K562 (cell line): Measurements from ENCODE around the gene HS3ST3B1. TPM values are rescaled to one million over a fixed set of nuclear protein-coding genes. Genes with fewer than 3 reads are reported as not detected.
A peak's percentile ranks its signal among the peaks of the same experiment; 100 is the strongest.

ENCODE experiments used
- SREBF2 ChIP-seq: sonication (generic); formaldehyde crosslinking; IDR thresholded peaks from 2 replicates; pipeline ENCODE4 v1.4.0; 2020; ENCODE audit warnings: mild to moderate bottlenecking, missing genetic modification reagents
- ZNF408 ChIP-seq: fragments of 250-450 bp; sonication (Bioruptor Pico); IDR thresholded peaks from 2 replicates; pipeline ENCODE4 v1.4.0; 2020; ENCODE audit warnings: low read depth, mild to moderate bottlenecking, moderate library complexity
- polyA plus RNA-seq, 8 experiments: library from polyadenylated mRNA; depleted of rRNA in 4 of 8; stranded (reverse) in 5 of 8; unstranded in 3 of 8; fragments of >200 nt; fragmentation: Nextera tagmentation in 2 of 8; fragmentation: Illumina TruSeq in 1 of 8; extraction: Ambion mirVana in 2 of 8; extraction: Trizol in 1 of 8; gene quantifications; 2 replicates each; pipeline versions ENCODE4 v1.2.1 to v1.2.3, GENCODE V29; 2011 to 2014; ENCODE audit warnings: inconsistent platforms in 1 of 8, missing spikeins in 1 of 8
- total RNA-seq, 7 experiments: library from RNA; depleted of rRNA in 6 of 7; stranded (reverse); fragments of >200 nt in 6 of 7; fragmentation: Illumina TruSeq in 2 of 7; extraction: Trizol in 2 of 7; gene quantifications; 2 replicates each; pipeline versions ENCODE4 v1.2.1 to v1.2.3, GENCODE V29; 2011 to 2021; ENCODE audit warnings: low replicate concordance in 1 of 7
- TF ChIP-seq, protein P1 (sequence below), 2 experiments: fragments of 150-350 bp in 1 of 2; IDR thresholded peaks; 2 replicates each; pipeline ENCODE4 v1.6.1; 2012 to 2016; ENCODE audit warnings: low read depth in 2 of 2, low read length in 2 of 2, mild to moderate bottlenecking in 1 of 2, moderate library complexity in 1 of 2
- TF ChIP-seq, protein P2 (sequence below), 2 experiments: fragments of 450-650 bp; IDR thresholded peaks; 2 replicates each; pipeline ENCODE4 v1.6.1; 2016
- TF ChIP-seq, protein P3 (sequence below): fragments of 450-650 bp; IDR thresholded peaks from 2 replicates; pipeline ENCODE4 v1.6.1; 2014; ENCODE audit warnings: low read depth, mild to moderate bottlenecking, moderate library complexity, borderline replicate concordance

HS3ST3B1 gene
- total and polyA plus RNA-seq, 9 of the 15 experiments (the other 6 are each of a cell fraction or from before 2014, with no cell fraction given) = 1.9 to 12.9 (median 3.7) TPM

DNA sequence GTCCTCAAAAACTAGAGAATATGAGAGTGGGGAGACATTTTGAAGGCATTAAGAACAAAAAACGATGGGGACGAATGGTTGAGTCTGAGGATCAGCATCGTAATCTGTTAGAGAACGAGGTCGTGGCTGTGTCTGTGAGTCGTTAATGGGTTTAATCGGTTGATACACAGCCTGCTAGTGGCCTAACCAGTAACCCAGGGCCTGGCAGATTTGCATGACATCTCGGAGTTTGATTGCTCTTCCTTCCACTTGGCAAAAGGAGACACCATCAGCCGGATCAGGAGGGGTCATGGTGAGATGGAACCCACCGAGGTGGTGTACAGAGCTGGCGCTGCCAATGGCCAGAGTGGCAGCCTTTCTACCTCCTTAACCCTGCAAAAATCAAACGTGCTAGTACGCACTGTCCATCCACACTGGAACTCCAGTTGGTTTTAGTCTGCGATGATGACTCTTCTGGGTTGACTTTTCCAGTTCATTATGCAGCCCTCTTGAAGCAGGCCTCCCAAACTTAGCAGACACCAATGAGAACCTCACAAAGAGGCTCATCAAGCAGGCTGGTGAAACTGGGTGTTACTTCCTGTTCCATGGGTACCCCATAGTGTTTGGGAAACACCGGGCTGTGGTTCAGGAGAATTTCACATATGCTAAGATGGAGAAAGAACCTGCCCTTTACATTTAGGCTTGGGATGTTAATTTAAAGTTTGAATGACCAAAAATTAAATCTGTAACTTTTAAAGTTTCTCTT is 4.1 kb downstream of the HS3ST3B1 start (continued):
- TF ChIP-seq, protein P1, sequence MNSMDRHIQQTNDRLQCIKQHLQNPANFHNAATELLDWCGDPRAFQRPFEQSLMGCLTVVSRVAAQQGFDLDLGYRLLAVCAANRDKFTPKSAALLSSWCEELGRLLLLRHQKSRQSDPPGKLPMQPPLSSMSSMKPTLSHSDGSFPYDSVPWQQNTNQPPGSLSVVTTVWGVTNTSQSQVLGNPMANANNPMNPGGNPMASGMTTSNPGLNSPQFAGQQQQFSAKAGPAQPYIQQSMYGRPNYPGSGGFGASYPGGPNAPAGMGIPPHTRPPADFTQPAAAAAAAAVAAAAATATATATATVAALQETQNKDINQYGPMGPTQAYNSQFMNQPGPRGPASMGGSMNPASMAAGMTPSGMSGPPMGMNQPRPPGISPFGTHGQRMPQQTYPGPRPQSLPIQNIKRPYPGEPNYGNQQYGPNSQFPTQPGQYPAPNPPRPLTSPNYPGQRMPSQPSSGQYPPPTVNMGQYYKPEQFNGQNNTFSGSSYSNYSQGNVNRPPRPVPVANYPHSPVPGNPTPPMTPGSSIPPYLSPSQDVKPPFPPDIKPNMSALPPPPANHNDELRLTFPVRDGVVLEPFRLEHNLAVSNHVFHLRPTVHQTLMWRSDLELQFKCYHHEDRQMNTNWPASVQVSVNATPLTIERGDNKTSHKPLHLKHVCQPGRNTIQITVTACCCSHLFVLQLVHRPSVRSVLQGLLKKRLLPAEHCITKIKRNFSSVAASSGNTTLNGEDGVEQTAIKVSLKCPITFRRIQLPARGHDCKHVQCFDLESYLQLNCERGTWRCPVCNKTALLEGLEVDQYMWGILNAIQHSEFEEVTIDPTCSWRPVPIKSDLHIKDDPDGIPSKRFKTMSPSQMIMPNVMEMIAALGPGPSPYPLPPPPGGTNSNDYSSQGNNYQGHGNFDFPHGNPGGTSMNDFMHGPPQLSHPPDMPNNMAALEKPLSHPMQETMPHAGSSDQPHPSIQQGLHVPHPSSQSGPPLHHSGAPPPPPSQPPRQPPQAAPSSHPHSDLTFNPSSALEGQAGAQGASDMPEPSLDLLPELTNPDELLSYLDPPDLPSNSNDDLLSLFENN (IDR thresholded peaks at IDR 0.05; ENCODE audit: low read depth in 2 of 2, low read length in 2 of 2) = peak in 1 of 2 experiments; percentile 65; a peak in 1 of 4 replicates
- TF ChIP-seq, protein P2, sequence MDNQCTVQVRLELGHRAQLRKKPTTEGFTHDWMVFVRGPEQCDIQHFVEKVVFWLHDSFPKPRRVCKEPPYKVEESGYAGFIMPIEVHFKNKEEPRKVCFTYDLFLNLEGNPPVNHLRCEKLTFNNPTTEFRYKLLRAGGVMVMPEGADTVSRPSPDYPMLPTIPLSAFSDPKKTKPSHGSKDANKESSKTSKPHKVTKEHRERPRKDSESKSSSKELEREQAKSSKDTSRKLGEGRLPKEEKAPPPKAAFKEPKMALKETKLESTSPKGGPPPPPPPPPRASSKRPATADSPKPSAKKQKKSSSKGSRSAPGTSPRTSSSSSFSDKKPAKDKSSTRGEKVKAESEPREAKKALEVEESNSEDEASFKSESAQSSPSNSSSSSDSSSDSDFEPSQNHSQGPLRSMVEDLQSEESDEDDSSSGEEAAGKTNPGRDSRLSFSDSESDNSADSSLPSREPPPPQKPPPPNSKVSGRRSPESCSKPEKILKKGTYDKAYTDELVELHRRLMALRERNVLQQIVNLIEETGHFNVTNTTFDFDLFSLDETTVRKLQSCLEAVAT (IDR thresholded peaks at IDR 0.05) = peak in 1 of 2 experiments; percentile 96; a peak in 2 of 4 replicates
- TF ChIP-seq SREBF2 (CRISPR knock-in tag) (no peak), ZNF408 (CRISPR knock-in tag) (no peak)
- TF ChIP-seq, protein P3, sequence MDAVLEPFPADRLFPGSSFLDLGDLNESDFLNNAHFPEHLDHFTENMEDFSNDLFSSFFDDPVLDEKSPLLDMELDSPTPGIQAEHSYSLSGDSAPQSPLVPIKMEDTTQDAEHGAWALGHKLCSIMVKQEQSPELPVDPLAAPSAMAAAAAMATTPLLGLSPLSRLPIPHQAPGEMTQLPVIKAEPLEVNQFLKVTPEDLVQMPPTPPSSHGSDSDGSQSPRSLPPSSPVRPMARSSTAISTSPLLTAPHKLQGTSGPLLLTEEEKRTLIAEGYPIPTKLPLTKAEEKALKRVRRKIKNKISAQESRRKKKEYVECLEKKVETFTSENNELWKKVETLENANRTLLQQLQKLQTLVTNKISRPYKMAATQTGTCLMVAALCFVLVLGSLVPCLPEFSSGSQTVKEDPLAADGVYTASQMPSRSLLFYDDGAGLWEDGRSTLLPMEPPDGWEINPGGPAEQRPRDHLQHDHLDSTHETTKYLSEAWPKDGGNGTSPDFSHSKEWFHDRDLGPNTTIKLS = peak; percentile 51; the same call in 1 of the 2 replicates
- TF ChIP-seq, all 486 proteins: peak for 8
